Hematopoietic multipotent progenitor cell treated with erythropoietin and hydrocortisone succinate and interleukin-3 and kit ligand, for 6 days (in vitro differentiated cells): ENCODE results near the gene NEDD8.

Experiments
- DNase-seq: peaks from one replicate; pipeline ENCODE4 v3.0.0-alpha.2; 2015

Gene NEDD8

GRCh38 chr14:24232121-24232644, at the start of gene NEDD8:
TSS of gene NEDD8 (minus strand) at chr14:24232367. CDS start at chr14:24232267, 100 bp downstream.
- DNase-seq = peak; percentile 96

DNA sequence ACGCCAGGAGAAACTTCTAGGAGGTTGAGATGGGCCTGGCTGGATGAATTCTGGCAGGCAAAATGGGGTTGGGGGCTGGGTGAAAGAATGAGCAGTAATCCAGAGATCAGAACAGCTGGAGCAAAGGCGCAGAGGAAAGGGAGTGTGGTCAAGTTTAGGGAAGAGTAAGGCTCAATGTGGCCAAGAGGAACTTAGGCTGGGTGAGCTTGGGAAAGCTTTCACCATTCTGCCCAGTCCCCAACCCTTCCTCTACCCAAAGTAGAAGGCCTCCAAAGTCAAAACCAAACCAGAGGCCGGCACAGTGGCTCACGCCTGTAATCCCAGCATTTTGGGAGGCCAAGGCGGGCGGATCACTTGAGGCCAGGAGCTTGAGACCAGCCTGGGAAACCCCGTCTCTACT, 49.5 kb upstream of the NEDD8 start:
- DNase-seq = no peak

GRCh38 chr14:24280797-24281460, 48.8 kb upstream of the NEDD8 start:
- DNase-seq = no peak

GRCh38 chr14:24279301-24280186, 47.4 kb upstream of the NEDD8 start:
- DNase-seq = peak; percentile 92

DNA sequence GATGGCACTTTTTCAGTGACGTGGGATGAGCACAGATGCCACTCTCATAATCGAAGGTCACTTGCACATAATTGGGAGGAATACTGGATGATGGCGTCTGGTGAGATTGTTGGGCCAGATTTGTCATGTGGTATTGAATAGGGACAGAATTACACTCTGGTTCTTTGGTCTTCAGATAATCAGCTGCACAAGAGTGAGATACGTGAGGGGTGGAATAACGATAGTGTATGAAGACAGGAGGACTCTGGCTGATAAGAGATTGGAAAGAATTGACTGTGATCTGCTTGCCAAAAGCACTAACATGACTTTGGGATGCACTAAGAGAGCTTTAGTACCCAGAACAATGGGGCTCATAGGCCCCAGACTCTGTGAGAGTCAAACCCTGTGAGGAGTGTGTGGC, 46.3 kb upstream of the NEDD8 start:
- peak; percentile 50 for DNase-seq

DNA sequence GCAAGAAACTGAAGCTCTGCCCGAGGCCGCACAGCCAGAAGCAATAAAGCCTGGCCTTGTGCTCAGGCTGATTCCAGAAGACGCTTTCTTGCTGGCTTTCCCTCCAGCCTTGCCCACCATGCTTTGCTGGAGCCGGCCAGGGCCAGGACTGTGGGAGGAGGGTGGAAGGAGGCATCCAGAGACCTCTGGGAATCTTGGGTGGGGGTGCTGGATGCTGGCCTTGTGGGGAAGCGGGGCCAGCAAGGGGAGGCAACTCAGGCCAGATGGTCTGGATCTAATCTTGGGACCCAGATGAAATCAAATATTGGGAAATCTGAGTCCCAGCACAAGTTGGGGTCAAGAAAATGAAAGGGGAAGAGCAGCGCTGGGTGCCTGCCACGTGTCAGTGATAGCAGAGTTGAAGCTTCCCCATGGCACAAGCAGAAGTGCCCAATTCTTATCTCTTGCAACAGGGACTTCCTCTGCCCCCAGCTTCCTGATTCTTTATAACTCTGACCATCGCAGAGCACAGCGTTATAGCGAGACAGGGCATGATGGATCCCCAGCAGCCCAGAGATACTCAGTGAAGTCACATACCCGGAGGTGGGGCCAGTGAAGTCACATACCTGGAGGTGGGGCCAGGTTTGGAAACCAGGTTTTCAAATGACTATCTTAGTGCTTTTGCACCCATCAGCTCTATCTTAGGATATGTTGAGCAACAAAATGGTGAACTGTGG, 45.6 kb upstream of the NEDD8 start:
- DNase-seq = peak; percentile 89

DNA sequence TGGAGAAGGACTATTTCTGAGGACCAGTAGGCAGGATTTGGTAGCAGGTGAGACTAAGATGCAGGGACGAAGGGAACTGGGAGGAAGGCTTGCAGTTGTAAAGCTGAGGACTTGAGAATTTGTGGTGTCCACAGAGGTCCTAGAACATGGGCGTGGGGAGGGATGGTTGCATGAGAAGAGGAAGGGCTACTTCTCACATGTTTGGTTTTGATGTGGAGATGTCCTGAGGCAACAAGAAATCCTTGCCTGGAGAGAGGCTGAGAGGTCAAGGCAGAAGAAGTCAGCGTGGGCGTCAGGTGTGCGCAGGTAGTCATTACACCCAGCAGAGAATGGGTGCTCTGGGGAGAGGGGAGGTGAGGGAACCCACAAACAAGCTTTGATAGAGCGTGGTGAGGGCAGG, 44.9 kb upstream of the NEDD8 start:
- no peak for DNase-seq

DNA sequence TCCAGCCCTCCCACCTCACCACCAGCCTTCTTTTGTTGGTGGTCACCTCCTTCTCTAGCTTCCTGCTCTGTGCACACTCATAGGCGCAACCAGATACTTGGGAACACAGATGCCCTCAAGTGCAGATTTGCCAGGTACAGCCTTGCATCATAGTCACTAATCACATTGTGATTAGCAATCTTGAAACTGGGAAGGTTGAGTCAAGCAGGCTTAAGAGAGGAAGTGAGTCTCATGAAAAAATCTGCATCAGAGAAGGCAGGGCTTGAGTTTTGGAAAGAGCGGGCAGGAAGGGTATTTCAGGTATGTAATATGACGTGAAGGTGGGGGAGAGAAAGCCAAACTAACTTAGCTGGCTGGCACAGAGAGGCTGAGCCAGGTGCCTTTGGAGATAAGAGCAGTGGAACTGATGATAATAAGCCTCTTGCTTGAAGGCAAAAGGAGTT, 42.0 kb upstream of the NEDD8 start:
- peak; percentile 69 for DNase-seq

DNA sequence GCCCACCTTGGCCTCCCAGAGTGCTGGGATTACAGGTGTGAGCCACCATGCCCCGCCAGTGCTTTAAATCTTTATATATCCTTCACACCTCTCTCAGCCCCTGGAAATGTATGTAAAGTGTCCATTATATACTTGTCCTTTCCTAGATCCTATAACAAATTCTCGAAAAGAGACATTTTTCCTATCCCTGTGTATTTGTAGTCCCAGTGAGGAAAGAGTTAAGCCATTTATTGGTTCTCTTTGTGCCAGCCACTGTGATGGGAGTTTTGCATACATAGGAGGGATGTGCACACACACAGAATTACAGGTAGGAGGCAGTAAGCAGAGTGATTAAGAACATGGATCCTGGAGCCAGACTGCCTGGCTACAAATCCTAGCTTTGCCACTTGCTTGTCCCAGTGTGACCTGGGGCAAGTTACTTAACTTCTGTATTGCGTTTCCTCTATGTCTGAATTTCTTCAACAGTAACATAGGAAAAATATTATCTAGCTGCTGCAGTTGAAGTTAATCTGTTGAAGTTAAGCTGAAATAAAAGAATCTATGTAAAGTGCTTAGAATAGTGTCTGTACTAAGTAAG, 41.3 kb upstream of the NEDD8 start:
- peak; percentile 46 for DNase-seq

- no peak for DNase-seq
Measured at GRCh38 chr14:24272467-24272866, 40.3 kb upstream of the NEDD8 start.

GRCh38 chr14:24271834-24272263, 39.7 kb upstream of the NEDD8 start:
- DNase-seq = no peak

GRCh38 chr14:24271134-24271833, 39.1 kb upstream of the NEDD8 start, which contains the start of gene RABGGTA:
TSS of gene RABGGTA (minus strand) at chr14:24271597. CDS start at chr14:24271115, 482 bp downstream.
- DNase-seq = peak; percentile 92

- no peak for DNase-seq
Measured at GRCh38 chr14:24270537-24271133, 38.5 kb upstream of the NEDD8 start.

DNA sequence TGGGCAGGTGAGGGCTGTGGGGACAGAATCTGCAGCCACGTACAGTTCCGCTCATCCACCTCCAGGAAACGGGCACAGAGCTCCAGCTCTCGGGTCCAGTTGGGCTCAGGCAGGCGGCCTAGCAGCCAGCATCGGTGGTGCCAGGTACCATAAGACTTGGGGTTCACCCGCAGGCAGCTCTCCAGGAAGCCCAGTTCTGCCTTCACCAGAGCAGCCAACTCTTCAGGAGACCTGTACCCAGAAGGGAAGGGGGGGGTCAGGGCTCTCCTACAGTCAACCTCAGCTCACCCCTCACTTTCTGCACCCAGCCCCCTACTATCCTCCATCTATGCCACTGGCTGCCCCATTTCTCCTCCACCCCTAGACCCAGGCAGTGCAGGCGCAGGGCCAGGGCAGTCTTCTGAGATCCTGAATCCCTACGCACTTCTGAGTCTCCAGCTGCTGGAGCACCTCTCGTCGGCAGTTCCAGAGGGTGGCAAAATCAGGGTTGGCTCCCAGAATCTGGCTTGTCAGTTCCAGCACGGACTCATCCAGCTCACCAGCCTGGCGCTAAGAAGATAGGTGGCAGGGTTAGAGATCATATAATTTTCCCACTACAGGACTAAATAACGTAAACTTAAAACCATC, 37.9 kb upstream of the NEDD8 start:
- DNase-seq = no peak

DNA sequence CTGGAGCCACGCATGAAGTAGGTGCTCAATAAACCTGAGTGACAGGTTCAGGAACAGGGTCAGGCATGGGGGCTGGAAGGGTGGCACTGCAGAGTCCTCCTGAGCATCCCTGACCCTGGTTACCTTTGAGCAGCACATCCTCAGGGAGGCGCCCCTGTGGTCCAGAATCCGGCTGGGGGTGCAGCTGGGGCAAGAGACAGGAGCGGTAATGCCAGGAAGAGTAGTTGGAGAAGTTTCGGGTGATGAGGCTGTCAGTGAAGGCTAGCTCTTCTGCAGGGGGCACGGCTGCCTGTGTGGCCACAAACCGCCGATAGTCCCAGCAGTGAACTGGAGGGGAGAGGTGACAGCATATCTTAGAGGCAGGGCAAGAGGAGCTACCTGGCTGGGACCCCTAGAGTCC, 37.2 kb upstream of the NEDD8 start:
- DNase-seq = no peak

- DNase-seq = no peak
Measured at GRCh38 chr14:24268225-24268624, 36.1 kb upstream of the NEDD8 start.

GRCh38 chr14:24267516-24267915, 35.3 kb upstream of the NEDD8 start:
- no peak for DNase-seq

- no peak for DNase-seq
Measured at GRCh38 chr14:24266344-24267244, 34.4 kb upstream of the NEDD8 start.

DNA sequence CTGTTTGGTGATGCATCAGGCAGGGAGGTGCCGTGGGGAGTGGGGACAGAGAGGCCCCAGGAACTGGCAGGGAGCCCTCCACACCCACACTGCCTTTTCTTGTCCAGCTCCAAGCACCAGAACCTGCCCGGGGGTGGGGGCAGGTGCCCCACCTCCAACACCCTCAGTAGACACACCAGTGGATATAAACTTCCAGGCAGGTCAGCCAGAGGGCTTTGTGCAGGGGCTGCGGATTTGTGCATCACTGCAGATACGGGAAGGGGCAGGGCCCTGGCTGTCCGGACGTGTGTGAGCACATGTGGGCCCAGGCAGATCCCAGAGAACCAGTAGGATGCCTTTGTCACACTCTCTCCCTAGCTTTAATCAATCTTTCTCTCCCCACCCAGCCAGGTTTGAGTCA, 32.1 kb upstream of the NEDD8 start:
- DNase-seq = no peak

DNA sequence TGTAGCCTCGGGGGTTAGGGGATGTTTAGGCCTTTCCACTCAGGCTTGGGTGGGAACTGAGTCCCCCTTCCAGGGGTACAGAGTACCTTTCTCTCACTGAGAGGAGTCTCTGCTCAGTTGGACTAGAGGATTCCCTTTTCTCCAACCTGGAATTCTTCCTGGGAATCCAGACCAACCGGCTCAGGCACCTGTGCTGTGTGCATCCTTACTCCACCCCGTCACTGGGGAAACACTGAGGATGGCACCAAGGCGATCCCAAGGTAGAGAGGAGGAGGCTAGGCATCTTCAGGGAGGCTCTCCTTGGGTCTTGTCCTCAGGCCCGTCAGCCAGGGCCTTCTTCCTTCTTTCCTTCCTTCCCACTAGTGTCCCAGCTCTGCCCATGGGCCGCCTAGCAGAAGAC, 31.7 kb upstream of the NEDD8 start:
- no peak for DNase-seq
